ENCODE results near the gene FER.

- TF ChIP-seq CTCF (conservative IDR thresholded peaks at IDR 0.05; ENCODE audit: low read depth, low read length) = no peak
- no peak for TF ChIP-seq EZH2phosphoT487 (IDR thresholded peaks at IDR 0.05; ENCODE audit: borderline replicate concordance, low read length)
- no peak for TF ChIP-seq EZH2 (IDR thresholded peaks at IDR 0.05; ENCODE audit: low read length, unreplicated experiment)
Observed at GRCh38 chr5:108878756-108879155, 131.1 kb downstream of the FER start.
